Mammary epithelial cell (primary cell): ENCODE data around the gene PRKN.

ENCODE experiments used
- EZH2 ChIP-seq: IDR thresholded peaks from 2 replicates; pipeline ENCODE4 v1.6.1; 2012; ENCODE audit warnings: low read length, inconsistent platforms, borderline replicate concordance
- TF ChIP-seq, protein P1 (sequence below), 2 donors: IDR thresholded peaks in 1 of 2; conservative IDR thresholded peaks in 1 of 2; 2 replicates each; pipeline ENCODE4 v1.5.1; 2011 to 2012; ENCODE audit warnings: inconsistent platforms in 2 of 2, low read length in 2 of 2, mild to moderate bottlenecking in 2 of 2, control low read depth in 1 of 2, low read depth in 1 of 2; ENCODE audit not compliant: insufficient read depth in 1 of 2; ENCODE audit errors: extremely low read depth in 1 of 2

GRCh38 chr6:162026031-162026430 is 701.5 kb downstream of the PRKN start:
- TF ChIP-seq, protein P1, sequence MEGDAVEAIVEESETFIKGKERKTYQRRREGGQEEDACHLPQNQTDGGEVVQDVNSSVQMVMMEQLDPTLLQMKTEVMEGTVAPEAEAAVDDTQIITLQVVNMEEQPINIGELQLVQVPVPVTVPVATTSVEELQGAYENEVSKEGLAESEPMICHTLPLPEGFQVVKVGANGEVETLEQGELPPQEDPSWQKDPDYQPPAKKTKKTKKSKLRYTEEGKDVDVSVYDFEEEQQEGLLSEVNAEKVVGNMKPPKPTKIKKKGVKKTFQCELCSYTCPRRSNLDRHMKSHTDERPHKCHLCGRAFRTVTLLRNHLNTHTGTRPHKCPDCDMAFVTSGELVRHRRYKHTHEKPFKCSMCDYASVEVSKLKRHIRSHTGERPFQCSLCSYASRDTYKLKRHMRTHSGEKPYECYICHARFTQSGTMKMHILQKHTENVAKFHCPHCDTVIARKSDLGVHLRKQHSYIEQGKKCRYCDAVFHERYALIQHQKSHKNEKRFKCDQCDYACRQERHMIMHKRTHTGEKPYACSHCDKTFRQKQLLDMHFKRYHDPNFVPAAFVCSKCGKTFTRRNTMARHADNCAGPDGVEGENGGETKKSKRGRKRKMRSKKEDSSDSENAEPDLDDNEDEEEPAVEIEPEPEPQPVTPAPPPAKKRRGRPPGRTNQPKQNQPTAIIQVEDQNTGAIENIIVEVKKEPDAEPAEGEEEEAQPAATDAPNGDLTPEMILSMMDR (conservative IDR thresholded peaks at IDR 0.05 in 1 of 2, IDR thresholded peaks at IDR 0.05 in 1 of 2; ENCODE audit: extremely low read depth in 1 of 2, insufficient read depth in 1 of 2, low read depth in 1 of 2, low read length in 2 of 2) = no peak
- no peak for TF ChIP-seq EZH2
